Left colon (tissue), 2 donors: ENCODE data around the gene SPAG17. TPM values are rescaled to one million over a fixed set of nuclear protein-coding genes. Genes with fewer than 3 reads are reported as not detected.

ENCODE experiments used
- ATAC-seq: fragments of 200-7000 bp; cut with Tn5 transposase; one replicate; pipeline ENCODE4 v1.9.1; 2020; ENCODE audit warnings: mild to moderate bottlenecking, moderate library complexity
- DNase-seq, 2 donors: peaks; one replicate each; pipeline ENCODE4 v3.0.0-alpha.2; 2020
- intact Hi-C, 2 donors: fragments of 100-400 bp; cut with DNase I in 1 of 2; cut with micrococcal nuclease in 1 of 2; formaldehyde crosslinking; loops; one replicate each; pipeline versions ENCODE4 v1.11.2 to v1.14.0; 2022; cut with DNase I, micrococcal nuclease
- total RNA-seq, 2 donors: library from RNA; stranded (reverse); fragmentation: NEBNext Ultra II Directional; extraction: Animal tissue kit (Norgen Biotek cat#: 25700); gene quantifications; one replicate each; pipeline ENCODE4 v1.2.1, GENCODE V29; 2021
- donor health status: DM: no; HTN: no; CAD: no.
- donor health status: DM: yes; HTN: yes; CAD: no.

The SPAG17 gene
- total RNA-seq, 2 donors from 2014 or later = not detected

DNA sequence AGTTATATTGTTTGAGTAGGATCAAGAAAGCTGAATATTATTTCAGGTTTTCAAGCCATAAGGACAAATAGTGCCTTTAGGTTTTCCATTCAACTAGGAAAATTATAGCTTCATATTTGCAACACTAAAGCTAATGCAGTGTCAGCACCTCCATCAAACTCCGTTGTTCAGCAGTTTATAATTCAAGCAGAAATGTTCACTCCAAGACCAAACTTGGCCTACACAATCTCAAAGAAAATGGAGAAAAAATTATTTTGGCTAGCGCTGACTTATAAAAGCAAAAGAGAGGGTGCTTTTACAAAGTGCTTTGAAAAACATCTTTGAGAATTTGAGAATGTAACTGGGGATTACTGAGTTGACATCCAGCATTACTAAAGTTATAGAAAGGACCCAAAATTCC, 1.4 kb downstream of the SPAG17 start:
- ATAC-seq (no peak), DNase-seq (no peak)
- intact Hi-C loops = no loop called here

DNA sequence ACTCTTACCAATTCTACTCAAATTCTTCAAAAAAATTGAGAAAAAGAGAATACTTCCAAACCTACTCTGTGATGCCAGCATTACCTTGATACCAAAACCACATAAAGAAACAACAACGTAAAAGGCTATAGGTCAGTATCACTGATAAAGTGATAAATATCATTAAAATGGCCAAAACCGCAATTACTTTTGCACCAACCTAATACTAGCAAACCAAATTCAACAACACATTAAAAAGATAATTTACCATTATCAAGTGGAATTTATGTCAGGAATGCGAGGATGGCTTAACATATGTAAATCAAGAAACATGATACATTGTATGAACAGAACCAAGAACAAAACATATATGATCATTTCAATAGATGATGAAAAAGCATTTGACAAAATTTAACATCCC, 7.0 kb downstream of the SPAG17 start:
- DNase-seq = no peak
- no peak for ATAC-seq
- intact Hi-C loops = no loop called here

DNA sequence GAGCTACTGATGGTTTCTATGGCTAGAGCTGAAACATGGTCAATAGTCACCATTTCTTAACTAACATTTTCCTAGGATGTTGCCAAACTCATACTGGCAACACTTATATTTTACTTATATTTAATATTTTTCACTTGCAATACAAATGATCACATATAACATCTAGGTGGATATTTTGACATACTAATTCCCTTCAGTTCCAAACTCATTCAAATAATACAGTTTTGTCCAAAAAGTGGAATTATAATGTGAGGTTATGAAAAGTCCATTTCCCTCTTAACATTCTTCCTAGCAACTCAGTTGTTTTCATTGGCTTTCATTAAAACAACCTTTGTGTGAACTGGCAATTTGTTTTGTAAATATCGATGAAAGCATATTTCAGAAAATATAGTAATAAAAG, 16.0 kb downstream of the SPAG17 start:
- ATAC-seq (no peak), DNase-seq (no peak)
- intact Hi-C loops = no loop called here

- DNase-seq = no peak
- intact Hi-C loops = no loop called here
- ATAC-seq = no peak
These were observed 24.2 kb downstream of the SPAG17 start for GRCh38 chr1:118160806-118161205.

- intact Hi-C loops = no loop called here
- no peak for ATAC-seq
- DNase-seq = no peak
These were observed 25.5 kb downstream of the SPAG17 start for GRCh38 chr1:118159569-118159968.

GRCh38 chr1:118158924-118159323, 26.1 kb downstream of the SPAG17 start:
- intact Hi-C loops = no loop called here
- ATAC-seq = no peak
- no peak for DNase-seq

DNA sequence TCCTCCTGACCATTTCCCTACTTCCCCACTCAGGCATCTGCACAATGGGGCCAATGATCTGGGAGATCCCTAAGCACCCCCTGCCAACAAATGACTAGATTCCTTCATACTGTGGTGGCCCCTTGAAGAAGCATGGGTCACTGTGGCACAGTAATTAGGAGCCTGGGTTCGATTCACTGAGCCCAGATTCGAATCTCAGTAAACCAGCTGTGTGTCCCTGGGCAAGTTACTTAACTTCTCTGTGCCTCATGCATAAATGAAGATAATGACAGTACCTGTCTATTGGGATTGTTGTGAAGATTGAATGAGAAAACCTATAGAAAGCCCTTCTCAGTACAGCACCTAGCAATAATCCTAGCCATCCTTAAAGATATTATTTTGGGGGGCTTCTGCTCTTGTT, 27.5 kb downstream of the SPAG17 start:
- intact Hi-C loops = no loop called here
- DNase-seq (no peak), ATAC-seq (no peak)

DNA sequence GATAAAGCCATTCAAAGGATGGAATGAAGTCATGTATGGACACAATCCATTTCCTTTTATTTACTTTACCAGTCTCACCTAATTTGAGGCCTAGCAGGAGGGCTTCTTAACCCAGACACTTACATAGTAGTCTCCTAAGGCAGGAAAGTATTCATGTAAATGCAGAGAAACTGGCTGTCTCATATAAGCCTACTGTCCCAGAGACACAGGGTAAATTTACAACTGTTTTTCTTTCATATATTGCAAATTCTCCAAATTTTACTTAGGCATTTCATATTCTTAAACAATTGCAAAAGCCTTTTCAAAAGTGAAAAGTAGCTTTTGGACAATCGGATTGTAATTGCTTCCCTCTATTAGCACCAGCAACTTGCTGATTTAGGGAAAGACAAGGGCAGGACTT, 29.9 kb downstream of the SPAG17 start:
- intact Hi-C loops = no loop called here
- no peak for ATAC-seq
- no peak for DNase-seq

GRCh38 chr1:118154220-118154619, 30.8 kb downstream of the SPAG17 start:
- intact Hi-C loops = loop anchor here in 1 of 2 donors (5.0 kb wide), 1 partner anchor 853 kb away; no protein-coding TSS in a partner anchor
- DNase-seq (no peak), ATAC-seq (no peak)

DNA sequence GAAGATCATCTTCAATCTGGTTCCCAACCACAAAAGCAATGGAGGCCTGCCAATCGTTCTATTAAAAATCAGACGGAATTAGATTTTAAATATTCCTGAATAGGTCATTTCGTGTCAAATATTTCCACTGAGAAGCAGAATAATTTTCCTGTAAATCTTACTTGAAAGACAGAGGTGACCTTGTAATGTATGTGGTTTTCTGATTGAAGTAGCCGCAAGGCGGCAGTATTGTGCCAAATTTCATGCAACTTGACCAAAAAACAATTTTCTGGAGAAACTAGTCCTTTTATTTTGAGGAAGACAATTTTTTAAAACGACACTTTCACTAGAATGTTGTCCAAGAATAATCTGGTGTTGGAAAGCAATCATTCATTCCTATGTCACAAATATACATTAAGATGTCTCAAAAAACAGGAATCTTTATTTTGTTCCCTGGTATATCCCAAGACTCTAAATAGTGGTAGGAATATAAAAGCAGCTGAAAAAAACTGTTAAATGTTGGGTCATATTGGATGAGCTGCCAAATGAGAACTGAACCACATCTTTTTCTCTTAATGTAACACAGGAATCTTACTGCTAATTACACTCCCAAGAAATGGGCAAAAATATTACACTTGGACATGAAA, 33.6 kb downstream of the SPAG17 start:
- ATAC-seq (no peak), DNase-seq (peak in 1 of 2 donors; percentile 58)
- intact Hi-C loops = loop anchor here in 1 of 2 donors (5.0 kb wide), 1 partner anchor 856 kb away; no protein-coding TSS in a partner anchor

DNA sequence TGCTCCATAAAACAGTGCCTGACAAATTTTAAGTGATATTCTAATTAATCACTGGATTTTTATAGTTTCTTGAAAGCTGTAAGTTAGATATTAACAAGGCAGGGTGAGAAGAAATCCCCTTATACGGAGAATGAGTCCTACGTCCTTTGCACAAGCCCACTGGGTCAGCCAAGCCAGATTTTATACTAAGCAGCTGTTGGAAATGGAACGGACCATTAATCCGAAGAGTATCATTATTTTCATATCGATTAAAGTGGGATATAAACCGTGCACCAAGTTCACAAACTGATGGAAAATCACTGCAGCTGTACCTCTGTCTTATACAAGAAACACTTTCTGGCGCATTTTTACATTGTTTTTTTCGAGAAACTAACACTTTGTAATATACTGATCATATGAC, 35.2 kb downstream of the SPAG17 start:
- DNase-seq (no peak), ATAC-seq (no peak)
- intact Hi-C loops = loop anchor here in 1 of 2 donors (5.0 kb wide), 1 partner anchor 858 kb away; no protein-coding TSS in a partner anchor

- DNase-seq (no peak), ATAC-seq (no peak)
- intact Hi-C loops = no loop called here
These were observed 37.0 kb downstream of the SPAG17 start for GRCh38 chr1:118148034-118148433.

- intact Hi-C loops = no loop called here
- DNase-seq = no peak
- no peak for ATAC-seq
These were observed 37.5 kb downstream of the SPAG17 start for GRCh38 chr1:118147522-118147921.

GRCh38 chr1:118145721-118146120, 39.3 kb downstream of the SPAG17 start:
- no peak for DNase-seq
- intact Hi-C loops = no loop called here

GRCh38 chr1:118144684-118145083, 40.3 kb downstream of the SPAG17 start:
- intact Hi-C loops = no loop called here
- DNase-seq (no peak), ATAC-seq (no peak)

More at GRCh38 chr1:118145721-118146120, 39.3 kb downstream of the SPAG17 start:
- ATAC-seq = no peak

DNA sequence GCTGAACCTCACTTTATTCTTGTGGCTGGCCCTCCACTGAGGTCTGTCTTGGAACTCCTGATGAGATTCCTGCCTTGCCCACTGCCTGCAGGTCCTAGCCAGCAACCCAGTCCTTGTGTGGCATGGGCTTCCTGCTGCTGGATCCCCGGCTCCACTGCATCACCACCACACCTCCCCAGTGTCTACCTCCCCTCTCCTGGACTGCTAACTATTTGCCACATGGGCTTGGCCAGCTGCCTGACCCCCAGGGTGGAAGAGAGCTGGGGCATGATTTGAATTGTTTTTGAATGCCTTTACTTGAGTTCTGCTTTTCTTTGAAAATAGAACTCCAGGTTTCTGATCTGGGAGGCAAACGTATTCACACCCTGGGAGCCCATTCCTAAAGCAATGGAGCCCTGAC, 41.2 kb downstream of the SPAG17 start:
- DNase-seq (no peak), ATAC-seq (no peak)
- intact Hi-C loops = no loop called here

DNA sequence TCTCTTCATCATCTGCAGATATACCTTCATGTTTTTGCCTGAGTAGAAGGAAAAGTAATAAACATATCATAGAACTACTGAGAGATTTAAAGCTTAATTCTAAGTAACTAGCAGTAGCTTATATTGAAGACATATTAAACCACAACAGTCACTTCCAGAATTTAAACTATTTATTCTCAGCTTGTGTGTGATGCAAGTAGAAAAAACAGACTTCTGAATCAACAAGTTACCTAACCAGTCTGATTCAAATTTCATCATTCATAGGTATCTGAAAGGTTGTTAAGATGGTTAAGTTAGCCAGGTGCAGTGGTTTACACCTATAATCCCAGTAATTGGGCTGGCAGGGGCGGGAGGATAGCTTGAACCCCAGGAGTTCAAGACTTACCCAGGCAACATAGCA, 41.9 kb downstream of the SPAG17 start:
- DNase-seq (no peak), ATAC-seq (no peak)
- intact Hi-C loops = no loop called here

- intact Hi-C loops = no loop called here
- ATAC-seq (no peak), DNase-seq (no peak)
These were observed 42.5 kb downstream of the SPAG17 start for GRCh38 chr1:118142546-118142945.

- no peak for ATAC-seq
- DNase-seq = no peak
- intact Hi-C loops = no loop called here
These were observed 47.1 kb downstream of the SPAG17 start for GRCh38 chr1:118137900-118138299.

GRCh38 chr1:118136187-118136941, 48.7 kb downstream of the SPAG17 start:
- ATAC-seq (no peak), DNase-seq (no peak)
- intact Hi-C loops = no loop called here

DNA sequence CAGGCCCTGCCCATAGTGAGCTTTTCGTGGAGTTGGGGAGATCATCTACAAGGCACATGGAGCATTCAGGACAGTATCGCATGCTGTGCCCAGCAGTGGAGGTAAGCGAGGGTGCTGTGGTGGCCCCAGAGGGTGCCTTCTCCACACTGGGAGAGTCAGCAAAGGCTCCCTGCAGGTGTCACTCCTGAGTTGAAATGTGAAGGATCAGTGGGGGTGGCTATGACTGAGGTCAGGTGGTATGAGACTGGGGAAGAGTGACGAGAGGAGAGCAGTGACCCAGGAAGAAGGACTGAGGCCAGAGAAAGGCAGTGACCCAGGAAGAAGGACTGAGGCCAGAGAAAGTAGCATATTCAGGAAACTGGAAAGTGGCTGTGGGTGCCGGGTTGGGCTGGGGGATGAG, 53.0 kb downstream of the SPAG17 start:
- ATAC-seq (no peak), DNase-seq (no peak)
- intact Hi-C loops = no loop called here
